ENCODE measurements around the gene OOSP1. TPM values are rescaled to one million over a fixed set of nuclear protein-coding genes. Genes with fewer than 3 reads are reported as not detected.

The OOSP1 gene
- total and polyA plus RNA-seq, 7 donors = not detected

DNA sequence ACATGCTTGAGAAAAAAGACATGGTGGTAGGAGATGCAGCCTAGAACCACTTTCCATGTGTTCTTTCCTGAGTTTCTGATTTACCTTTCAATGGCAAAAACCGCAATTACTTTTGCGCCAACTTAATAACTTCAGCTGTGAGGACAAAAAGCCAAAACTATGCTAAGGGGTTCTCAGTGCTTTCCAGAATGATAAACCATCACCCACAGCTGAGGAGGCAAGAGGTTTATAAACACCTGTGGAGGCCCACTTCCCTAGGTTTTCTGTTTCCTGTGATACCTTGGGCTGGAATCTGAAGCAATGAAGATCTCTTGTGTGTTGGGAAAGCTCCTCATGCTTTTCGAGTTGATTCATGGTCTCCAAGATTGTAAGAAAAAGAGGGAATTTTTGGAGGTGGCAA, 25.5 kb downstream of the OOSP1 start, which contains the start of gene OOSP4A:
OOSP4A (plus strand) TSS at position 301 of the 400 bp plus-strand sequence; CDS start at position 301, 0 bp downstream.
- no peak within 1 kb of the TSS for H3K4me3 ChIP-seq
- TF ChIP-seq POLR2AphosphoS5 (IDR thresholded peaks at IDR 0.05) = no peak
- no peak for TF ChIP-seq POLR2A (IDR thresholded peaks at IDR 0.05)
- TF ChIP-seq EP300 (IDR thresholded peaks at IDR 0.05) = no peak
- TF ChIP-seq, protein P1, sequence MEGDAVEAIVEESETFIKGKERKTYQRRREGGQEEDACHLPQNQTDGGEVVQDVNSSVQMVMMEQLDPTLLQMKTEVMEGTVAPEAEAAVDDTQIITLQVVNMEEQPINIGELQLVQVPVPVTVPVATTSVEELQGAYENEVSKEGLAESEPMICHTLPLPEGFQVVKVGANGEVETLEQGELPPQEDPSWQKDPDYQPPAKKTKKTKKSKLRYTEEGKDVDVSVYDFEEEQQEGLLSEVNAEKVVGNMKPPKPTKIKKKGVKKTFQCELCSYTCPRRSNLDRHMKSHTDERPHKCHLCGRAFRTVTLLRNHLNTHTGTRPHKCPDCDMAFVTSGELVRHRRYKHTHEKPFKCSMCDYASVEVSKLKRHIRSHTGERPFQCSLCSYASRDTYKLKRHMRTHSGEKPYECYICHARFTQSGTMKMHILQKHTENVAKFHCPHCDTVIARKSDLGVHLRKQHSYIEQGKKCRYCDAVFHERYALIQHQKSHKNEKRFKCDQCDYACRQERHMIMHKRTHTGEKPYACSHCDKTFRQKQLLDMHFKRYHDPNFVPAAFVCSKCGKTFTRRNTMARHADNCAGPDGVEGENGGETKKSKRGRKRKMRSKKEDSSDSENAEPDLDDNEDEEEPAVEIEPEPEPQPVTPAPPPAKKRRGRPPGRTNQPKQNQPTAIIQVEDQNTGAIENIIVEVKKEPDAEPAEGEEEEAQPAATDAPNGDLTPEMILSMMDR (IDR thresholded peaks at IDR 0.05) = no peak
- no peaks in the 10 kb centered on the region for H3K4me1 ChIP-seq
- H3K27ac ChIP-seq = no peak within 1 kb of the TSS
- no peaks in the 10 kb centered on the region for H3K36me3 ChIP-seq
- no peaks in the 10 kb centered on the region for H3K9me3 ChIP-seq
- DNase-seq = no peak
- intact Hi-C loops (cut with DNase I) = no loop called here
- WGBS, 2 donors = 85 to 95% methylated on average over 3 of the region's 3 CpGs
- no peaks in the 10 kb centered on the region for H3K27me3 ChIP-seq

DNA sequence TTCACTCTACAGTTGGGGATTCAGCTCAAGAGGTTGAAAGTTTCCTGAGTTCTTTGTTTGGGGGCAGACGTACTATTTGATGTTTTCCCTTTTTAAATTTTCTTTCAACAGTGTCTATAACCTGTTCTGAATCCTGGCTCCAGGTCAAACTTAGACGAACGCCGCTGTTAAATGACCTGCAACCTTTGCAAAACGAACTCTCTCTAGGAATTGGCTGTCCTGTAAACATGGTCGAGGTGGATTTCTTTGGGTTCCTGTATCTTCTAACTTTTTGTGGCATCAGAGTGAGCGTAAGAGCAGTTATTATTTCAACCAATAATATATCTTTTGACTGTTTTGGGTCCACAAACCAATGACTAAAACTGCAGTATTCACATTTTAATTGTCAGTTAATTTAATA, 27.2 kb downstream of the OOSP1 start:
- DNase-seq = no peak
- 83 to 90% methylated on average over 7 of the region's 7 CpGs for WGBS, 2 donors
- Histone ChIP-seq H3K4me3 (no peak overlapping the region), H3K9me3 (no peaks in the 10 kb centered on the region), H3K27me3 (no peaks in the 10 kb centered on the region), H3K36me3 (no peaks in the 10 kb centered on the region), H3K4me1 (no peaks in the 10 kb centered on the region), H3K27ac (no peak overlapping the region)
- intact Hi-C loops (cut with DNase I) = no loop called here
- TF ChIP-seq POLR2AphosphoS5 (IDR thresholded peaks at IDR 0.05) = no peak
- TF ChIP-seq, protein P1 (IDR thresholded peaks at IDR 0.05) = no peak
- TF ChIP-seq POLR2A (IDR thresholded peaks at IDR 0.05) = no peak
- TF ChIP-seq EP300 (IDR thresholded peaks at IDR 0.05) = no peak

DNA sequence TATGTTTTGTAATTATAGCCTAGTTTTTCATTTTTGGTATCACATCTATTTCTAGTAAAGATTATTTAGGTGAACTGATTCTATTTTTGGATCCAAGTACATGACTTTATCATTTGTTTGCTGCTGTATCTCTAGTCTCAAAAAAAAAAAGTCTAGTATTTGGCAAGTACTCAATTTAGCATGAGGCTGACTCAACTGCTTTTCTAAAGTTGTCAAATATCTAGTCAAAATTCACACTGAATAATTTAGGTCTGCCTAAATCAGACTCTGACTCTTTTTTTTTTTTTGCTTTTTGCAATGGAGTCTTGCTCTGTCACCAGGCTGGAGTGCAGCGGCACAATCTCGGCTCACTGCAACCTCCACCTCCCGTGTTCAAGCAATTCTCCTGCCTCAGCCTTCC, 28.0 kb downstream of the OOSP1 start:
- intact Hi-C loops (cut with DNase I) = no loop called here
- H3K36me3 ChIP-seq = no peaks in the 10 kb centered on the region
- no peaks in the 10 kb centered on the region for H3K4me1 ChIP-seq
- no peak for DNase-seq
- no peak overlapping the region for H3K27ac ChIP-seq
- WGBS, 2 donors = 95 to 98% methylated on average over 3 of the region's 3 CpGs
- no peak overlapping the region for H3K4me3 ChIP-seq
- TF ChIP-seq POLR2A (IDR thresholded peaks at IDR 0.05) (no peak), POLR2AphosphoS5 (IDR thresholded peaks at IDR 0.05) (no peak), EP300 (IDR thresholded peaks at IDR 0.05) (no peak)
- TF ChIP-seq, protein P1 (IDR thresholded peaks at IDR 0.05) = no peak
- no peaks in the 10 kb centered on the region for H3K9me3 ChIP-seq
- no peaks in the 10 kb centered on the region for H3K27me3 ChIP-seq

DNA sequence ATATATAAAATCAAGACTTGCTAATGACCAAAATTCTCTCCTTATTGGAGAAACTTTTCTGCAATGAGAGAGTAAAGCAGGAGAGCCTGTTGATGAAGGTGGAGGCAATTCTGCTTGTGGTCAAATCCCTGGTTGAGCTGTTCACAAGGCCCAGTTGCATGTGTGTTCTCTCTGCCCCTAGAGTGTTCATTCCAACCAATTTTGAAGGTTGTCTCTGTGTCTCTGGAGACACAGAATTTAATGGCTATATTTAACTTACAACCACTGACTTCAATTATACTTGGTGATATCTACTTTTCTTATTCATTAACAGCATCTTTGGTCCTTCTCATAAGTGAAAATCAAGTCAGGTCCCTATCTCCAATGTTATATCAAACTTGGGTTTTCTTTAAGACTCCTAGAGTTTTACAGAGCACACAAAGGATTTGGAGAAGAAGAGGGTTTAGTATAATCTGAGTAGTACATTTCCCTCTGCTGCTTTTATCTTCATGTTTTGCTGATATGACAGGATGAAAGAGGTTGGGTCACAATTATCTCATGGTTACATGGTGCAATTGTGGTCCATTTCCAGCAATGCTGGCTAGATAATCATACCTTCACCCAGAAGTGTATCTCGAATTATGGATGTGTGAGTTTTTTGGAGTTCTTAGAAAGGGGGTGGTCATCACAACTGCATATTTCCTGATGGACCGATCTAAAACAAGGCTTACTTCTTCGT, 29.6 kb downstream of the OOSP1 start:
- intact Hi-C loops (cut with DNase I) = no loop called here
- TF ChIP-seq POLR2A (IDR thresholded peaks at IDR 0.05) (no peak), EP300 (IDR thresholded peaks at IDR 0.05) (no peak), POLR2AphosphoS5 (IDR thresholded peaks at IDR 0.05) (no peak)
- TF ChIP-seq, protein P1 (IDR thresholded peaks at IDR 0.05) = no peak

More for the DNA sequence above, 29.6 kb downstream of the OOSP1 start:
- H3K27me3 ChIP-seq = no peaks in the 10 kb centered on the region
- no peaks in the 10 kb centered on the region for H3K4me1 ChIP-seq
- DNase-seq = no peak
- H3K9me3 ChIP-seq = no peaks in the 10 kb centered on the region
- no peak overlapping the region for H3K27ac ChIP-seq
- H3K36me3 ChIP-seq = no peaks in the 10 kb centered on the region
- no peak overlapping the region for H3K4me3 ChIP-seq
- 88 to 92% methylated on average over 3 of the region's 3 CpGs for WGBS, 2 donors
